Measurements from ENCODE around the gene RIBC1.

GRCh38 chrX:53440621-53441517 is 18.2 kb downstream of the RIBC1 start:
- no peak for TF ChIP-seq CTCF (IDR thresholded peaks at IDR 0.05)
- no peak for TF ChIP-seq POLR2A (IDR thresholded peaks at IDR 0.05)

Measured in lower leg skin (tissue), 3 donors.